Caco-2 (cell line): Measurements from ENCODE around the gene C20orf144. TPM values are rescaled to one million over a fixed set of nuclear protein-coding genes. Genes with fewer than 3 reads are reported as not detected.
A peak's percentile ranks its signal among the peaks of the same experiment; 100 is the strongest.

Source experiments
- BruUV-seq: library from RNA; stranded (reverse); fragments of 400-500 nt; replicated peaks from 2 replicates; lab custom pipeline; 2021; lab: Mats Ljungman, UMichigan
- CTCF ChIA-PET: fragments of 300-600 bp; sonication (Branson Sonifier 250); formaldehyde crosslinking; loops from one replicate; lab custom pipeline; 2022; ENCODE audit warnings: antibody characterized with exemption; lab: Charles Lee
- POLR2A ChIA-PET: fragments of 300-600 bp; sonication (Branson Sonifier 250); formaldehyde crosslinking; loops from one replicate; lab custom pipeline; 2022; ENCODE audit warnings: antibody characterized with exemption; lab: Charles Lee
- DNase-seq, 2 experiments: peaks; one replicate each; pipeline versions ENCODE4 v3.0.0 to v3.0.0-alpha.2; 2020 to 2022
- H3K27me3 ChIP-seq: replicated peaks from 2 replicates; pipeline ENCODE4 v1.6.0; 2011; ENCODE audit warnings: low read length; ENCODE audit not compliant: control insufficient read depth, insufficient read depth
- H3K36me3 ChIP-seq: 2 replicates; pipeline ENCODE4 v1.5.1; 2011; ENCODE audit warnings: low read length; ENCODE audit not compliant: control insufficient read depth, insufficient read depth
- H3K4me1 ChIP-seq: fragments of 250-450 bp; sonication (Bioruptor Pico); 2 replicates; pipeline ENCODE4 v1.5.1; 2020; ENCODE audit warnings: mild to moderate bottlenecking
- H3K4me3 ChIP-seq: 2 replicates; pipeline ENCODE4 v1.5.1; 2011; ENCODE audit warnings: low read depth, mild to moderate bottlenecking, control low read depth, low read length
- H3K9me3 ChIP-seq: fragments of 250-450 bp; sonication (Bioruptor Pico); 2 replicates; pipeline ENCODE4 v1.5.1; 2020; ENCODE audit warnings: mild to moderate bottlenecking, moderate library complexity
- H3K27ac Mint-ChIP-seq: one replicate; pipeline ENCODE4 v1.8.0; 2022; ENCODE audit warnings: mixed read lengths; ENCODE audit not compliant: unreplicated experiment
- H3K27me3 Mint-ChIP-seq: one replicate; pipeline ENCODE4 v1.8.0; 2022; ENCODE audit warnings: mixed read lengths; ENCODE audit not compliant: insufficient read depth, unreplicated experiment
- H3K36me3 Mint-ChIP-seq: one replicate; pipeline ENCODE4 v1.8.0; 2022; ENCODE audit warnings: mild to moderate bottlenecking, mixed read lengths; ENCODE audit not compliant: insufficient read depth, unreplicated experiment
- H3K4me1 Mint-ChIP-seq: one replicate; pipeline ENCODE4 v1.8.0; 2022; ENCODE audit warnings: low read depth, mixed read lengths; ENCODE audit not compliant: unreplicated experiment
- H3K4me3 Mint-ChIP-seq: one replicate; pipeline ENCODE4 v1.8.0; 2022; ENCODE audit warnings: mild to moderate bottlenecking, moderate library complexity, mixed read lengths; ENCODE audit not compliant: unreplicated experiment
- H3K9me3 Mint-ChIP-seq: one replicate; pipeline ENCODE4 v1.8.0; 2022; ENCODE audit warnings: mixed read lengths; ENCODE audit not compliant: unreplicated experiment
- CTCF ChIP-seq, 2 experiments: fragments of 200-600 bp in 1 of 2; IDR thresholded peaks; 1 replicate in 1 of 2; 2 replicates in 1 of 2; pipeline versions ENCODE4 v1.5.1 to v1.8.0; 2011 to 2022; ENCODE audit warnings: antibody characterized with exemption in 1 of 2, control low read depth in 1 of 2, inconsistent platforms in 1 of 2, low read depth in 1 of 2, low read length in 1 of 2, mild to moderate bottlenecking in 1 of 2, moderate library complexity in 1 of 2; ENCODE audit not compliant: insufficient read depth in 1 of 2, severe bottlenecking in 1 of 2, unreplicated experiment in 1 of 2
- intact Hi-C: fragments of 100-400 bp; cut with micrococcal nuclease; formaldehyde crosslinking; loops from one replicate; pipeline ENCODE4 v1.10.0; 2022; ENCODE audit not compliant: unreplicated experiment
- total RNA-seq: library from RNA; stranded (reverse); gene quantifications from 2 replicates; pipeline ENCODE4 v1.2.3, GENCODE V29; 2022

C20orf144 gene
- total RNA-seq, 1 experiment from 2014 or later = 0.18 TPM

- BruUV-seq = no TSS peak
- H3K27me3 ChIP-seq = no peaks in the 10 kb centered on the region
- H3K4me3 ChIP-seq = no peak overlapping the region
- Mint-ChIP-seq H3K27ac (no peak overlapping the region), H3K27me3 (no peaks in the 10 kb centered on the region), H3K9me3 (no peaks in the 10 kb centered on the region), H3K4me1 (peaks cover 18% of the 10 kb centered on the region), H3K4me3 (no peak overlapping the region), H3K36me3 (peaks cover 88% of the 10 kb centered on the region)
- no peaks in the 10 kb centered on the region for H3K9me3 ChIP-seq
- ChIA-PET CTCF (no interaction called here), POLR2A (interaction anchor here (0.6 kb wide), 1 partner anchor 90 kb away, joined by 3 read pairs; no protein-coding TSS in a partner anchor)
- 0 out of 2 replicates have a peak, but pooled peaks cover 1% of the 10 kb centered on the region for H3K36me3 ChIP-seq
- intact Hi-C loops = no loop called here
- peaks cover 28% of the 10 kb centered on the region for H3K4me1 ChIP-seq
- TF ChIP-seq CTCF (IDR thresholded peaks at IDR 0.05; ENCODE audit: insufficient read depth in 1 of 2, low read depth in 1 of 2, low read length in 1 of 2, severe bottlenecking in 1 of 2, unreplicated experiment in 1 of 2) = no peak
- peak in 1 of 2 experiments; percentile 45 for DNase-seq
These were observed 3.6 kb upstream of the C20orf144 start for GRCh38 chr20:33658510-33658909.

- POLR2A ChIA-PET = interaction anchor here (0.6 kb wide), 1 partner anchor 90 kb away, joined by 3 read pairs; no protein-coding TSS in a partner anchor
- H3K9me3 ChIP-seq = no peaks in the 10 kb centered on the region
- Mint-ChIP-seq H3K4me3 (no peak overlapping the region), H3K9me3 (no peaks in the 10 kb centered on the region), H3K27me3 (no peaks in the 10 kb centered on the region), H3K4me1 (peaks cover 14% of the 10 kb centered on the region), H3K36me3 (peaks cover 88% of the 10 kb centered on the region), H3K27ac (peak overlapping the region; percentile 7)
- H3K4me3 ChIP-seq = no peak overlapping the region
- H3K36me3 ChIP-seq = 0 out of 2 replicates have a peak, but pooled peaks cover 1% of the 10 kb centered on the region
- TF ChIP-seq CTCF (IDR thresholded peaks at IDR 0.05; ENCODE audit: insufficient read depth in 1 of 2, low read depth in 1 of 2, low read length in 1 of 2, severe bottlenecking in 1 of 2, unreplicated experiment in 1 of 2) = no peak
- no peak for DNase-seq
- intact Hi-C loops = no loop called here
- H3K27me3 ChIP-seq = no peaks in the 10 kb centered on the region
- H3K4me1 ChIP-seq = peaks cover 23% of the 10 kb centered on the region
- CTCF ChIA-PET = no interaction called here
- no TSS peak for BruUV-seq
These were observed 3.2 kb upstream of the C20orf144 start for GRCh38 chr20:33658929-33659328.

GRCh38 chr20:33659341-33660034 is 2.6 kb upstream of the C20orf144 start:
- BruUV-seq = no TSS peak
- DNase-seq = peak in 1 of 2 experiments; percentile 53
- Histone ChIP-seq H3K27me3 (no peaks in the 10 kb centered on the region), H3K9me3 (no peaks in the 10 kb centered on the region), H3K4me3 (no peak overlapping the region), H3K4me1 (peaks cover 23% of the 10 kb centered on the region), H3K36me3 (0 out of 2 replicates have a peak, but pooled peaks cover 1% of the 10 kb centered on the region)
- no peak for TF ChIP-seq CTCF (IDR thresholded peaks at IDR 0.05; ENCODE audit: insufficient read depth in 1 of 2, low read depth in 1 of 2, low read length in 1 of 2, severe bottlenecking in 1 of 2, unreplicated experiment in 1 of 2)
- Mint-ChIP-seq H3K4me1 (peaks cover 13% of the 10 kb centered on the region), H3K4me3 (no peak overlapping the region), H3K36me3 (peaks cover 88% of the 10 kb centered on the region), H3K27me3 (no peaks in the 10 kb centered on the region), H3K9me3 (no peaks in the 10 kb centered on the region), H3K27ac (peak overlapping the region; percentile 7)
- ChIA-PET POLR2A (no interaction called here), CTCF (no interaction called here)
- intact Hi-C loops = no loop called here
